Astrocyte of the cerebellum (primary cell): ENCODE measurements around the gene LRRC49.

Experiments
- DNase-seq: peaks from one replicate; pipeline ENCODE4 v3.0.0-alpha.2; 2011; ENCODE audit warnings: low read depth
- H3K4me3 ChIP-seq: 2 replicates; pipeline ENCODE4 v1.5.1; 2011; ENCODE audit warnings: mild to moderate bottlenecking, low read depth, low read length, moderate library complexity
- CTCF ChIP-seq: IDR thresholded peaks from 2 replicates; pipeline ENCODE4 v1.5.1; 2012; ENCODE audit warnings: low read length, low read depth, moderate library complexity, mild to moderate bottlenecking; ENCODE audit errors: missing control alignments
- in situ Hi-C: cut with HindIII; loops from 2 replicates; pipeline ENCODE4 v1.10.0; 2017; ENCODE audit warnings: low sequenced_read_pairs

The LRRC49 gene

GRCh38 chr15:71071529-71071928, 178.9 kb downstream of the LRRC49 start:
- DNase-seq = no peak
- no peak for TF ChIP-seq CTCF
- in situ Hi-C loops = no loop called here
- no peak overlapping the region for H3K4me3 ChIP-seq

DNA sequence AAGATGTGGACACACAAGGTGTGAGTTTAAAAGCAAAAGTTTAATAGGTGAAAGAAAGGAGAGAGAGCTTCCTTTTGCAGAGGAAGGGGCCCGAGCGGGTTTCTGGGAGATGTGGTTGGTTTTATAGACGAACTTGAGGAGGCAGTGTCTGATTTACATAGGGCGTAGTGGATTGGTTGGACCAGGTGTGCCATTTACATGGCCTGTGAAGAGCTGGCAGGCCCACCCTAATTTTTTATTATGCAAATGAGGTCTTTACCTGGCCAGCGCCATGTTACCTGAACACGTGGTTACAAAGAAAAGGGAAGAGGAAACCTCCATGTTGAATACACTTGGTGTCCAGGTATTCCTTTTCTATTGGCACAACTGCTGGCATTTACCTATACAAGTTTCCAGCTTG, 179.8 kb downstream of the LRRC49 start:
- no peak overlapping the region for H3K4me3 ChIP-seq
- TF ChIP-seq CTCF = no peak
- in situ Hi-C loops = no loop called here
- no peak for DNase-seq

DNA sequence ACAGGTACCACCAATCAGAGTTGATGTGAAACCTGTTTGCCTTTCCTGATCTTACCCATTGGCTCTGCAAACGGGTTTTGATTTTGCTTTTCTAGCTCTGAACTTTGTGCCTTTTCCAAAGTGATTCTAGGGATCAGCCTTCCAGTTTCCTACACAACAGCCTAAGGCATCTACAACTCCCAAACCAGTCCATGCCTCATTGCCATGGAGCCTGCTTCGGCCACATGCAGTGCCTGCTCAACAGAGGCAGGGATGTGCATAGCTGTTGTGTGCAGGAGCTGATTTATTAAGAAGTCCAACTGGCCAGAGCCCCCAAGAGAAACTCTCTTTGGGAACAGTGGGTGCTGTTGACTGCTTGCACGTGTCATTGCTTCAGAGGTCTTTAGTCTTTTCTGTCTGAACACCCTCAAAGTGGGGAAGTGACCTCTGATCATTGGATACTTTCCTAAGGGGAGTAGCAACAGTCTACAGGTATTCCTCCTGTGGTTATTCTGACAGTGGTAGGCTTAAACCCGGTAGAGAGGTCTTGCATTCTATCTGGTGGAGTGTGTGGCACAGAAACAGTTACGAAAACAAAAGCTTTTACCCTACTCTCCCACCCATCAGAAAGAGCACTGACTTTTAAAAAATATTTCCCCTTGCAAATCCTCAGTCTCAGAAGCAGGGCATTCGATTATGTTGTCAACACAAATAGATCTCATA, 186.0 kb downstream of the LRRC49 start:
- H3K4me3 ChIP-seq = no peak overlapping the region
- no peak for DNase-seq
- in situ Hi-C loops = no loop called here
- TF ChIP-seq CTCF = no peak

DNA sequence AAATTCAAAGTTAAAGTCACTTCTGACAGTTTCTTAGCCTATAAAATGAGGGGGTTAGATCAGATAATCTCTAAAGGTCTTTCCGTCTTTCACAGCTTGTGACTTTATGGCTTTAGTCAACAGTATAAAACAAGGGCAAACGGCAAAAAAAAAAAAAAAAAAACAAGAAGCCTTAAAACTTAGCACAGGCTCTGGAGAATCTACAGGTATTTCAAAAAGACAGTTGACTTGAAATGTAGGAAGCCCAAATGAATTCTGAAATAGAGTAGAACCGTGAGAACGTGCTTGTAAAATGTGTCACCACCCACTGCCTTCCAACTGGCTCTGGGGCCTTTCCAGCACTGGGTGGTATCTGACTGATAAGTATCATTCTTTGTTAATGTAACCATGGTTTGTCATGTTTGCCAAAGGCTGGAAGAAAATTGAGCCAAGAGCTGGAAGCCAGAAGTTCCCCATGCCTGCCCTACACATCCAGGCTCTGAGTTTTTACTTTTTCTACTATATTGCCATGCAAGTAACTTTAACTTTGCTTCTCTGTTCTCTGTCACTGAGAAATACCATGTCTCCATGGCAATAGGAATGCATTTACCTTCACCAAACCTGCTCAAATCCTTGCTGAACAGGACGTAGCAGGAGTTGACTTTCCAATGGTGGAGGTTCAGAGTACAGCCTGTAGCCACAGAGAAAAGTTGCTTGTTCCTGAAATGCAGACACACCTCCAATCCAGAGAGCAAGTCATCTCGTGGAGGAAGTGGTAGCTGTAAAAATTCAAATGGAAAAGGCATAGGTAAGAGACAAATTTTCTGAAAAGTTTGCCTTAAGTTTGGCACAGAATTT, 186.8 kb downstream of the LRRC49 start:
- TF ChIP-seq CTCF = no peak
- DNase-seq = peak; percentile 47
- in situ Hi-C loops = no loop called here
- H3K4me3 ChIP-seq = no peak overlapping the region

DNA sequence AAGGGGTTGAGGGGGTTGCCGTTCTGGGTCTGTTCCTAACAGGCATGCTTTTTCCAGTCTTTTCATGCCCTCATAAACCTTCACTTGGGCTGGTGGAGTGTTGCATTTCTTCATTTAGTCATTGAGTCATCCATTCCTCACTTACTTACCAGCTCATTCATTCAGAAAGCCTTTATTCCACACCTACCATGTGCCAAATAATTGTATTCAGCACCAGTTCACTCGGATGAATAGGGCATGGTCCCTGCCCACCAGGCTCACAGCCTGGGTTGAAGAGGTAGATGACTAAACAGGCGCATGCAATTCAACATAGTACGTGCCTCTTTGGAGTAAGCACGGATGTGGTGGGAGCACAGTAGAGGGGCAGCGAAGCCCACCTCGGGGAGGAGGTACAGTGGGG, 187.5 kb downstream of the LRRC49 start:
- no peak overlapping the region for H3K4me3 ChIP-seq
- in situ Hi-C loops = no loop called here
- no peak for TF ChIP-seq CTCF
- DNase-seq = no peak

- no peak for DNase-seq
- no peak for TF ChIP-seq CTCF
- H3K4me3 ChIP-seq = no peak overlapping the region
- in situ Hi-C loops = no loop called here
Measured at GRCh38 chr15:71080705-71081104, 188.1 kb downstream of the LRRC49 start.
